Measurements from ENCODE around the gene EFNA5. TPM values are rescaled to one million over a fixed set of nuclear protein-coding genes. Genes with fewer than 3 reads are reported as not detected.

Gene EFNA5
- polyA plus RNA-seq, 1 of the 3 experiments (the other 2 are of a cell fraction) = 0.81 TPM

DNA sequence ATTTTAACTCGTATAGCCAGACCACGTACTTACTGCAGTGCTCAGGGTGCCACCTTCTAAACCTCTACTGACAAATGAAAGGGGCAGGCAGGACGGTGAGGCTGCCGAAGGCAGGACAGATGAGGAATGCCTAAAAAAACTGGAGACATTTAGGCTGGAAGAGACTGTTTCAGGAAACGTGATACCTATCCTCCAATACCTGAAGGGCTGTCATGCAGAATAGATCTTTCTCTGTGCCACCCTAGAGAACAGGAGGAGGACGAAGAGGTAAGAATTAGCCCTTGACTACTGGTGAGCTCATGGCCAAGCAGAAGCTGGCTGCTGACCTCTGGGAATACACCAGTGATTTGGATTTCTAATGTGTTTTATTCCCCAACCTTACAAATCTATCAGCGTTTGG, 139.4 kb downstream of the EFNA5 start:
- Histone ChIP-seq H3K36me3 (replicated peaks in 1 of 2; ENCODE audit: control insufficient read depth in 1 of 2, insufficient read depth in 2 of 2, low read length in 1 of 2) (no peaks in the 10 kb centered on the region), H3K27me3 (ENCODE audit: insufficient read depth) (no peaks in the 10 kb centered on the region), H2AFZ (ENCODE audit: low read depth) (no peak overlapping the region), H3K9ac (no peak overlapping the region), H3K9me3 (no peaks in the 10 kb centered on the region), H3F3A (replicated peaks; ENCODE audit: insufficient read depth) (no peaks in the 10 kb centered on the region), H4K20me1 (ENCODE audit: insufficient read depth) (no peaks in the 10 kb centered on the region), H3K4me1 (ENCODE audit: control insufficient read depth in 1 of 2, insufficient read depth in 2 of 2, low read depth in 1 of 2, low read length in 1 of 2) (peaks cover 0 to 24% of the 10 kb centered on the region in 2 experiments; a peak in 3 of 4 replicates), H3K79me2 (ENCODE audit: insufficient read depth) (no peaks in the 10 kb centered on the region), H3K4me3 (ENCODE audit: low read depth in 2 of 2, low read length in 1 of 2) (no peak overlapping the region), H3K27ac (ENCODE audit: low read depth in 2 of 2, low read length in 1 of 2) (no peak overlapping the region), H3K9me2 (no peaks in the 10 kb centered on the region), H3K4me2 (no peak overlapping the region)
- ChIA-PET CTCF (no interaction called here), POLR2A (no interaction called here)
- no peak for TF ChIP-seq RXRA (IDR thresholded peaks at IDR 0.05; ENCODE audit: borderline replicate concordance, low read depth)
- TF ChIP-seq, protein P1, sequence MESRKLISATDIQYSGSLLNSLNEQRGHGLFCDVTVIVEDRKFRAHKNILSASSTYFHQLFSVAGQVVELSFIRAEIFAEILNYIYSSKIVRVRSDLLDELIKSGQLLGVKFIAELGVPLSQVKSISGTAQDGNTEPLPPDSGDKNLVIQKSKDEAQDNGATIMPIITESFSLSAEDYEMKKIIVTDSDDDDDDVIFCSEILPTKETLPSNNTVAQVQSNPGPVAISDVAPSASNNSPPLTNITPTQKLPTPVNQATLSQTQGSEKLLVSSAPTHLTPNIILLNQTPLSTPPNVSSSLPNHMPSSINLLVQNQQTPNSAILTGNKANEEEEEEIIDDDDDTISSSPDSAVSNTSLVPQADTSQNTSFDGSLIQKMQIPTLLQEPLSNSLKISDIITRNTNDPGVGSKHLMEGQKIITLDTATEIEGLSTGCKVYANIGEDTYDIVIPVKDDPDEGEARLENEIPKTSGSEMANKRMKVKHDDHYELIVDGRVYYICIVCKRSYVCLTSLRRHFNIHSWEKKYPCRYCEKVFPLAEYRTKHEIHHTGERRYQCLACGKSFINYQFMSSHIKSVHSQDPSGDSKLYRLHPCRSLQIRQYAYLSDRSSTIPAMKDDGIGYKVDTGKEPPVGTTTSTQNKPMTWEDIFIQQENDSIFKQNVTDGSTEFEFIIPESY (IDR thresholded peaks at IDR 0.05; ENCODE audit: borderline replicate concordance, low read depth) = no peak
- TF ChIP-seq TCF12 (IDR thresholded peaks at IDR 0.05) = no peak
- TF ChIP-seq EP300 (IDR thresholded peaks at IDR 0.05; ENCODE audit: borderline replicate concordance in 1 of 2, low read depth in 1 of 2, low read length in 1 of 2) = no peak
- no peak for TF ChIP-seq EZH2phosphoT487 (IDR thresholded peaks at IDR 0.05; ENCODE audit: borderline replicate concordance, low read depth)
- TF ChIP-seq, protein P2, sequence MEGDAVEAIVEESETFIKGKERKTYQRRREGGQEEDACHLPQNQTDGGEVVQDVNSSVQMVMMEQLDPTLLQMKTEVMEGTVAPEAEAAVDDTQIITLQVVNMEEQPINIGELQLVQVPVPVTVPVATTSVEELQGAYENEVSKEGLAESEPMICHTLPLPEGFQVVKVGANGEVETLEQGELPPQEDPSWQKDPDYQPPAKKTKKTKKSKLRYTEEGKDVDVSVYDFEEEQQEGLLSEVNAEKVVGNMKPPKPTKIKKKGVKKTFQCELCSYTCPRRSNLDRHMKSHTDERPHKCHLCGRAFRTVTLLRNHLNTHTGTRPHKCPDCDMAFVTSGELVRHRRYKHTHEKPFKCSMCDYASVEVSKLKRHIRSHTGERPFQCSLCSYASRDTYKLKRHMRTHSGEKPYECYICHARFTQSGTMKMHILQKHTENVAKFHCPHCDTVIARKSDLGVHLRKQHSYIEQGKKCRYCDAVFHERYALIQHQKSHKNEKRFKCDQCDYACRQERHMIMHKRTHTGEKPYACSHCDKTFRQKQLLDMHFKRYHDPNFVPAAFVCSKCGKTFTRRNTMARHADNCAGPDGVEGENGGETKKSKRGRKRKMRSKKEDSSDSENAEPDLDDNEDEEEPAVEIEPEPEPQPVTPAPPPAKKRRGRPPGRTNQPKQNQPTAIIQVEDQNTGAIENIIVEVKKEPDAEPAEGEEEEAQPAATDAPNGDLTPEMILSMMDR (IDR thresholded peaks at IDR 0.05) = no peak
- no peak for TF ChIP-seq FOXM1 (IDR thresholded peaks at IDR 0.05; ENCODE audit: low read depth)
- no peak for TF ChIP-seq JUND (IDR thresholded peaks at IDR 0.05)
- TF ChIP-seq FOSL2 (IDR thresholded peaks at IDR 0.05; ENCODE audit: borderline replicate concordance, low read depth) = no peak
- TF ChIP-seq GABPA (IDR thresholded peaks at IDR 0.05; ENCODE audit: low read depth) = no peak
- TF ChIP-seq, protein P3, sequence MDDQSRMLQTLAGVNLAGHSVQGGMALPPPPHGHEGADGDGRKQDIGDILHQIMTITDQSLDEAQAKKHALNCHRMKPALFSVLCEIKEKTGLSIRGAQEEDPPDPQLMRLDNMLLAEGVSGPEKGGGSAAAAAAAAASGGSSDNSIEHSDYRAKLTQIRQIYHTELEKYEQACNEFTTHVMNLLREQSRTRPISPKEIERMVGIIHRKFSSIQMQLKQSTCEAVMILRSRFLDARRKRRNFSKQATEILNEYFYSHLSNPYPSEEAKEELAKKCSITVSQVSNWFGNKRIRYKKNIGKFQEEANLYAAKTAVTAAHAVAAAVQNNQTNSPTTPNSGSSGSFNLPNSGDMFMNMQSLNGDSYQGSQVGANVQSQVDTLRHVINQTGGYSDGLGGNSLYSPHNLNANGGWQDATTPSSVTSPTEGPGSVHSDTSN (IDR thresholded peaks at IDR 0.05) = no peak
- no peak for TF ChIP-seq YY1 (IDR thresholded peaks at IDR 0.05; ENCODE audit: low read depth)
- no peak for TF ChIP-seq MXI1 (IDR thresholded peaks at IDR 0.05; ENCODE audit: low read depth, low read length)
- no peak for TF ChIP-seq POLR2AphosphoS5 (IDR thresholded peaks at IDR 0.05; ENCODE audit: low read depth, low read length)
- TF ChIP-seq, protein P4, sequence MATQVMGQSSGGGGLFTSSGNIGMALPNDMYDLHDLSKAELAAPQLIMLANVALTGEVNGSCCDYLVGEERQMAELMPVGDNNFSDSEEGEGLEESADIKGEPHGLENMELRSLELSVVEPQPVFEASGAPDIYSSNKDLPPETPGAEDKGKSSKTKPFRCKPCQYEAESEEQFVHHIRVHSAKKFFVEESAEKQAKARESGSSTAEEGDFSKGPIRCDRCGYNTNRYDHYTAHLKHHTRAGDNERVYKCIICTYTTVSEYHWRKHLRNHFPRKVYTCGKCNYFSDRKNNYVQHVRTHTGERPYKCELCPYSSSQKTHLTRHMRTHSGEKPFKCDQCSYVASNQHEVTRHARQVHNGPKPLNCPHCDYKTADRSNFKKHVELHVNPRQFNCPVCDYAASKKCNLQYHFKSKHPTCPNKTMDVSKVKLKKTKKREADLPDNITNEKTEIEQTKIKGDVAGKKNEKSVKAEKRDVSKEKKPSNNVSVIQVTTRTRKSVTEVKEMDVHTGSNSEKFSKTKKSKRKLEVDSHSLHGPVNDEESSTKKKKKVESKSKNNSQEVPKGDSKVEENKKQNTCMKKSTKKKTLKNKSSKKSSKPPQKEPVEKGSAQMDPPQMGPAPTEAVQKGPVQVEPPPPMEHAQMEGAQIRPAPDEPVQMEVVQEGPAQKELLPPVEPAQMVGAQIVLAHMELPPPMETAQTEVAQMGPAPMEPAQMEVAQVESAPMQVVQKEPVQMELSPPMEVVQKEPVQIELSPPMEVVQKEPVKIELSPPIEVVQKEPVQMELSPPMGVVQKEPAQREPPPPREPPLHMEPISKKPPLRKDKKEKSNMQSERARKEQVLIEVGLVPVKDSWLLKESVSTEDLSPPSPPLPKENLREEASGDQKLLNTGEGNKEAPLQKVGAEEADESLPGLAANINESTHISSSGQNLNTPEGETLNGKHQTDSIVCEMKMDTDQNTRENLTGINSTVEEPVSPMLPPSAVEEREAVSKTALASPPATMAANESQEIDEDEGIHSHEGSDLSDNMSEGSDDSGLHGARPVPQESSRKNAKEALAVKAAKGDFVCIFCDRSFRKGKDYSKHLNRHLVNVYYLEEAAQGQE (IDR thresholded peaks at IDR 0.05; ENCODE audit: low read depth, low read length) = no peak
- TF ChIP-seq CHD2 (IDR thresholded peaks at IDR 0.05; ENCODE audit: low read length, partially characterized antibody) = no peak
- 86% methylated on average over 7 of the region's 7 CpGs for WGBS (ENCODE audit: low lambda C conversion rate)
- no peak for DNase-seq

Measured in SK-N-SH (cell line).